H1 (cell line): ENCODE measurements around the gene ANKRD12.

Source experiments
- CTCF ChIP-seq, 3 experiments: IDR thresholded peaks; 1 replicate in 2 of 3; 2 replicates in 1 of 3; pipeline versions ENCODE4 v1.5.1 to v1.6.1; 2011; ENCODE audit warnings: low read length in 3 of 3, mild to moderate bottlenecking in 3 of 3, inconsistent platforms in 2 of 3, low read depth in 1 of 3, moderate library complexity in 1 of 3; ENCODE audit not compliant: insufficient read depth in 1 of 3; ENCODE audit errors: control extremely low read depth in 1 of 3
- NRF1 ChIP-seq: IDR thresholded peaks from 2 replicates; pipeline ENCODE4 v1.6.1; 2011; ENCODE audit warnings: mild to moderate bottlenecking, low read depth, low read length, improper control_type of control experiment
- POLR2A ChIP-seq, 2 experiments: IDR thresholded peaks; 1 replicate in 1 of 2; 2 replicates in 1 of 2; pipeline ENCODE4 v1.6.1; 2011; ENCODE audit warnings: low read depth in 2 of 2, low read length in 2 of 2, mild to moderate bottlenecking in 2 of 2; ENCODE audit errors: control extremely low read depth in 1 of 2

- TF ChIP-seq CTCF (IDR thresholded peaks at IDR 0.05; ENCODE audit: control extremely low read depth in 1 of 3, insufficient read depth in 1 of 3, low read depth in 1 of 3, low read length in 3 of 3) (no peak), NRF1 (no peak), POLR2A (IDR thresholded peaks at IDR 0.05; ENCODE audit: control extremely low read depth in 1 of 2, low read depth in 2 of 2, low read length in 2 of 2) (no peak)
Measured at GRCh38 chr18:9297007-9297393, 160.4 kb downstream of the ANKRD12 start.
